Measurements from ENCODE around the gene RARB. TPM values are rescaled to one million over a fixed set of nuclear protein-coding genes. Genes with fewer than 3 reads are reported as not detected.
A peak's percentile ranks its signal among the peaks of the same experiment; 100 is the strongest.

RARB gene
- total and polyA plus RNA-seq, 4 donors, result 1.5 to 24.5 (median 4.1) TPM

DNA sequence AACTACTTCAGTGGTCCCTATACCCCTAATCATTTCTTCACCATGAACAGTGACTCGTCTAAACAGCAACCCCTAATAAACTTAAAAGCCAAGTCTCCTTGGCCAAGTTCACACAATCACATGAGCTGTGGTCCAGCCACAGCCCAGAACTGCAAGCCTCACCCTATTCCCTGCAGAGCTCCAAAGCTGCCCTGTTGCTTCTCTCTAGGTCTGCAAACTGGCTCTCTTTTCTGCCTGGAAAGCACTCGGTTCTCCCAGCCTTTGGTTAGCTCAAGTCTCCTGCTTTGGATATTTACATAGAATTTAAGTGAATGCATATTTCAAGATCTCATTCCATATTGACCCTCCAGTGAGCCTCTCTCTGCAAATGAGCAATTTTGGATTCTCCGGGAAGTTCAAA lies 129.6 kb downstream of the RARB start:
- H3K4me3 ChIP-seq, result no peak overlapping the region
- H3K36me3 ChIP-seq (ENCODE audit: control insufficient read depth in 4 of 4, insufficient read depth in 4 of 4, low read length in 4 of 4), result peaks cover 0 to 4% (median 0%) of the 10 kb centered on the region in 4 donors
- no peaks in the 10 kb centered on the region for H3K9me3 ChIP-seq (ENCODE audit: control insufficient read depth in 4 of 4, insufficient read depth in 3 of 4, low read length in 3 of 4)
- TF ChIP-seq, protein P1, sequence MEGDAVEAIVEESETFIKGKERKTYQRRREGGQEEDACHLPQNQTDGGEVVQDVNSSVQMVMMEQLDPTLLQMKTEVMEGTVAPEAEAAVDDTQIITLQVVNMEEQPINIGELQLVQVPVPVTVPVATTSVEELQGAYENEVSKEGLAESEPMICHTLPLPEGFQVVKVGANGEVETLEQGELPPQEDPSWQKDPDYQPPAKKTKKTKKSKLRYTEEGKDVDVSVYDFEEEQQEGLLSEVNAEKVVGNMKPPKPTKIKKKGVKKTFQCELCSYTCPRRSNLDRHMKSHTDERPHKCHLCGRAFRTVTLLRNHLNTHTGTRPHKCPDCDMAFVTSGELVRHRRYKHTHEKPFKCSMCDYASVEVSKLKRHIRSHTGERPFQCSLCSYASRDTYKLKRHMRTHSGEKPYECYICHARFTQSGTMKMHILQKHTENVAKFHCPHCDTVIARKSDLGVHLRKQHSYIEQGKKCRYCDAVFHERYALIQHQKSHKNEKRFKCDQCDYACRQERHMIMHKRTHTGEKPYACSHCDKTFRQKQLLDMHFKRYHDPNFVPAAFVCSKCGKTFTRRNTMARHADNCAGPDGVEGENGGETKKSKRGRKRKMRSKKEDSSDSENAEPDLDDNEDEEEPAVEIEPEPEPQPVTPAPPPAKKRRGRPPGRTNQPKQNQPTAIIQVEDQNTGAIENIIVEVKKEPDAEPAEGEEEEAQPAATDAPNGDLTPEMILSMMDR (IDR thresholded peaks at IDR 0.05; ENCODE audit: control extremely low read depth, extremely low read depth), result no peak
- H3K4me1 ChIP-seq (ENCODE audit: control insufficient read depth in 5 of 5, insufficient read depth in 5 of 5, low read length in 5 of 5), result peaks cover 2 to 50% (median 37%) of the 10 kb centered on the region in 5 donors
- H3K27me3 ChIP-seq (ENCODE audit: control insufficient read depth in 3 of 3, insufficient read depth in 3 of 3, low read length in 2 of 3), result no peaks in the 10 kb centered on the region
- H3K9ac ChIP-seq (ENCODE audit: insufficient read depth in 1 of 2, low read length in 2 of 2), result no peak overlapping the region
- H3K27ac ChIP-seq (ENCODE audit: low read depth in 1 of 2, low read length in 1 of 2), result no peak overlapping the region
- ATAC-seq (ENCODE audit: insufficient read depth, low FRiP score) (no peak), DNase-seq (no peak)
- whole genome bisulfite sequencing, 2 donors, result 58 to 79% methylated on average over 3 of the region's 3 CpGs

DNA sequence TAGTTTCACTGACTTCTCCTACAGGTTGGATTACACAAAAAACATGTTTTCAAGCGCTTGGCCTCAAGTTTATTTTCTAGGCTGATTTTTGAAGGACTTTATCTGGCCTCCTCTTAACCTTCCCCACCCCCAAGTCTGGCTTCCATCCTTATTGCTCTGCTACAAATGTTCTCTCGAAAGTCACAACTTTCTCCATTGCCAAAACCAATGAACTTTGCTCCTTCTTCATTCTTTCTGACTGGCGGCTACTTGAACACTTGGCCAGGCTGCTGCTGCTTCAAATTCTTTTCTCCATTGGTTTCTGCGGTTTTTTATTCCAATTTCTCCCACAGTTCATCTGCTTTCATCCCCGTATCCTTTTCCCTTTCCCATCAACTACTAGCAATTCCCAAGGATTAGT lies 130.1 kb downstream of the RARB start:
- H3K4me3 ChIP-seq, result no peak overlapping the region
- H3K4me1 ChIP-seq (ENCODE audit: control insufficient read depth in 5 of 5, insufficient read depth in 5 of 5, low read length in 5 of 5), result peaks cover 2 to 50% (median 37%) of the 10 kb centered on the region in 5 donors
- H3K36me3 ChIP-seq (ENCODE audit: control insufficient read depth in 4 of 4, insufficient read depth in 4 of 4, low read length in 4 of 4), result peaks cover 0 to 4% (median 0%) of the 10 kb centered on the region in 4 donors
- no peak for ATAC-seq (ENCODE audit: insufficient read depth, low FRiP score)
- no peaks in the 10 kb centered on the region for H3K27me3 ChIP-seq (ENCODE audit: control insufficient read depth in 3 of 3, insufficient read depth in 3 of 3, low read length in 2 of 3)
- TF ChIP-seq, protein P1 (IDR thresholded peaks at IDR 0.05; ENCODE audit: control extremely low read depth, extremely low read depth), result no peak
- DNase-seq, result peak; percentile 78 to 99 (median 97)
- 63 to 77% methylated on average over 5 of the region's 5 CpGs for WGBS, 2 donors
- H3K9ac ChIP-seq (ENCODE audit: insufficient read depth in 1 of 2, low read length in 2 of 2), result peak overlapping the region in 1 of 2 donors; percentile 20
- H3K27ac ChIP-seq (ENCODE audit: low read depth in 1 of 2, low read length in 1 of 2), result no peak overlapping the region
- H3K9me3 ChIP-seq (ENCODE audit: control insufficient read depth in 4 of 4, insufficient read depth in 3 of 4, low read length in 3 of 4), result no peaks in the 10 kb centered on the region

DNA sequence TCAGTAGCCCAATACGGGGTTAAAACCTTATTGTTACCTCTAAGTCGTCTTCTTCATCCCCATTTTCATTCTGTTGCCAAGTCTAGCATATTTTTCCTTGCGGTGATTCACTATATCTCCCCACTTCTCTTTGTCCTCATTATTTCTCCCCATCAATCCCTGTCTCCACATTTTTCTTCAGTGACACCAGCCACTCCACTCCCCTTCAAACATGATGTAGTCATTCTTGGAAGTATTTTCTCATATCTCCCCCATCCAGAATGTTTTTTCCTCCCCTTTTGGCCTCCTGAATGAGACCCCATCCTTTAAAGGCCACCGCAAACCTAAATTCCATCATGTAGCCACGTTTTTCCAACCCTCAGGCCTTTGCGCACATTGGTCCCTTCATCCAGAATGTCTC lies 130.7 kb downstream of the RARB start:
- no peaks in the 10 kb centered on the region for H3K9me3 ChIP-seq (ENCODE audit: control insufficient read depth in 4 of 4, insufficient read depth in 3 of 4, low read length in 3 of 4)
- TF ChIP-seq, protein P1 (IDR thresholded peaks at IDR 0.05; ENCODE audit: control extremely low read depth, extremely low read depth), result no peak
- H3K9ac ChIP-seq (ENCODE audit: insufficient read depth in 1 of 2, low read length in 2 of 2), result peak overlapping the region in 1 of 2 donors; percentile 20
- 80% methylated on average over 6 of the region's 6 CpGs for WGBS, 2 donors
- H3K36me3 ChIP-seq (ENCODE audit: control insufficient read depth in 4 of 4, insufficient read depth in 4 of 4, low read length in 4 of 4), result peaks cover 0 to 4% (median 0%) of the 10 kb centered on the region in 4 donors
- peaks cover 2 to 50% (median 37%) of the 10 kb centered on the region in 5 donors for H3K4me1 ChIP-seq (ENCODE audit: control insufficient read depth in 5 of 5, insufficient read depth in 5 of 5, low read length in 5 of 5)
- no peak for DNase-seq
- no peak overlapping the region for H3K4me3 ChIP-seq
- no peak for ATAC-seq (ENCODE audit: insufficient read depth, low FRiP score)
- no peak overlapping the region for H3K27ac ChIP-seq (ENCODE audit: low read depth in 1 of 2, low read length in 1 of 2)
- H3K27me3 ChIP-seq (ENCODE audit: control insufficient read depth in 3 of 3, insufficient read depth in 3 of 3, low read length in 2 of 3), result no peaks in the 10 kb centered on the region

DNA sequence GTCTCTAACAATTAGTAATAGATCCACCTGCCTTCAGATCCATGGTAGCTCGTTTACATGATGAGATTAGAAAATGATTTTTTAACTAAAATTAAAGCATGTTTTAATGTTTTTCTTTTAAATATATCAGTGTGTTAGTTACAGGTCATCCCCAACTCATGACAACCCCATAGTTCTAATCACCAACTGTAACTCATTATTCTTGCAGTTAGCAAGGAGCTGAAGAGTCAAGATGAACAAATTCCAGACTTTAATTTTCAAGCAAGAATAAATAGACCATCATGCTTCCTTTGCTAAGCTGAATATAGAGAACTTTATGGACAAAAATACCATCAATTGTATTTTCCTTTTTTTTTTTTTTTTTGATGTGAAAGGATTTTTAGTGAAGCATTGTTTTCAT lies 135.5 kb downstream of the RARB start:
- Histone ChIP-seq H3K27me3 (ENCODE audit: control insufficient read depth in 3 of 3, insufficient read depth in 3 of 3, low read length in 2 of 3) (no peaks in the 10 kb centered on the region), H3K9ac (ENCODE audit: insufficient read depth in 1 of 2, low read length in 2 of 2) (no peak overlapping the region), H3K4me1 (ENCODE audit: control insufficient read depth in 5 of 5, insufficient read depth in 5 of 5, low read length in 5 of 5) (peaks cover 0 to 19% (median 6%) of the 10 kb centered on the region in 5 donors), H3K4me3 (no peak overlapping the region), H3K27ac (ENCODE audit: low read depth in 1 of 2, low read length in 1 of 2) (no peak overlapping the region), H3K9me3 (ENCODE audit: control insufficient read depth in 4 of 4, insufficient read depth in 3 of 4, low read length in 3 of 4) (no peaks in the 10 kb centered on the region), H3K36me3 (ENCODE audit: control insufficient read depth in 4 of 4, insufficient read depth in 4 of 4, low read length in 4 of 4) (peaks cover 0 to 10% (median 3%) of the 10 kb centered on the region in 4 donors)
- TF ChIP-seq, protein P1 (IDR thresholded peaks at IDR 0.05; ENCODE audit: control extremely low read depth, extremely low read depth), result no peak
- DNase-seq, result no peak
- no peak for ATAC-seq (ENCODE audit: insufficient read depth, low FRiP score)
- 85 to 86% methylated on average over 1 of the region's 1 CpG for WGBS, 2 donors
